Middle frontal gyrus (tissue), 1 donor: ENCODE measurements around the gene CAMK2B.

Experiments used
- DNase-seq: peaks from one replicate; pipeline ENCODE4 v3.0.0-alpha.2; 2015; ENCODE audit warnings: low spot score; ENCODE audit errors: extremely low spot score

Gene CAMK2B

DNA sequence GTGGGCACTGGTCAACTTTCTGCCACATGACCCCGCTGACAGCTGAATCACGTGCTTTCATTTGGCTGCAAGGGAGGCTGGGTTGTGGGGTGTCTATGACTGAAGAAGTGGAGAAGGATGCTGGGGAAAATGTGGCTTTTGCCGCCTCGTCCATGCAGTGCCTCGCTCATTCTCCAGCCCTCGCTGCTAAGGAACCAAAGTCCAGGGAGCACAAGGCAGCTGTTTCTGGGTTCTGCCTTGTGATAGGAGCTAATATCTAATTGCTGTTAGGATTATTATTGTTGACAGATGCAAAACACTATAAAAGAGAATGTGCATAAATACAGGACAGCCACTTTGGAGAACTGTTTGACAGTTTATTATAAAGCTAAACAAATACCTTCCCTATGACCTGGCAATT lies 4.9 kb upstream of the CAMK2B start:
- no peak for DNase-seq

GRCh38 chr7:44329888-44330287 lies 4.5 kb upstream of the CAMK2B start:
- no peak for DNase-seq

DNA sequence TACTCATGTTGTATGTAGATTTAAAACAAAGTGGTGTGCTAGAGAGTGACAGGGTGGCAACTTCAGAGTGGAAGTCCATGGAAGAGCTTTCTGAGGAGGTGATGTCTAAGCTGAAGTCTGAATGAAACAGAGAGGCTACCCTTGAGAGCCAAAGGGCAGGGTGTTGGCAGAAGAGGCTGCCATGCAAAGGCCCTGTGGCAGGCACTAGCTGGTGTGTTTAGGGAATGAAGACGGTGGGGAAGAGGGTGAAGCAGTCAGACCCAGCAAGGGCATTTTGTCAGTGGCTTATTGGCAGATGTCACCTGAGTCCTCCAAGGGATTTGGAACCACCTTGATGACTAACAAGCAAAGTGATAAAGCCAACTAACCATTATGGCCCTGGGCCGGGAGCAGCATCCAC lies 3.7 kb upstream of the CAMK2B start:
- DNase-seq: no peak

- DNase-seq: no peak
Observed at GRCh38 chr7:44327981-44328380, 2.6 kb upstream of the CAMK2B start.

DNA sequence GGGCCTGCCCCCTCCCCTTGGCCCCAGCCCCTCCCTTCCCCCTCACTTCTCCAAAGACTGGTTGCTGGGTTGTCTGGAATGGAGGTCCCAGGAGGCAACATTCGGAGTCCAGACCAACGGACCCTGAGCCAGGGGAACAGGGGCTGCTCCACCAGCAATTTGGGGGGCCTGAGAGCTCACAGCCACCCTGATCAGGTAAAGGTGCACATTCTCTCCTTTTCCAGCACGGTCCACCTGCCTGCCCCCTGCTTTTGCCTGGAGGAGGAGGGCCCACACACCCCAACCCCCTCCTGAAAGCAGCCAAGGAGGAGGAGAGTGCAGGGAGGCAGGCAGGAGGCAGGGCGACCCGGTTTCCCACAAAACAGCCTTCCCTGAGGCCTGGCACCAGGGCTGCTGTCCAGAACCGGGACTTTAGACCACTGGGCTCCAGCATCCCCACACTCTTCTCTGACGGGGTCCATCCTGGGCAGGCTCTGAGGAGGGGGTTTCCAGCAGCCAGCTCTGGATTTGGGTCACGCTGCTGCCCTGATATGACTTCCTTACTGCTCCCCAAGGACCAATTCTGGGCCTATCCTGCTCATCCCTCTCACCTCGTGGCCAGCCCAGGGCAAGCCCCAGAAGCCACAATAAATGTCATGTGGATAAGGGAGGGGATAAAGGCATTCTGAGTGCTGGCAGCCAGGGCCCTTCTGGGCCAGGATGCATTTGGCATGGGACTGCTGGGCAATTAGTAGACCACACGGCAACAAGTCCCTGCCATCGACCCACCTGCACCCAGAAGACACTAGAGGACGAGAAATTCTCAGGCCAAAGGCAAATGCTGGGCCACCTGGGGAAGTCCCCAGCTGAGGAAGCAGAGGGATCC lies 1.1 kb upstream of the CAMK2B start:
- DNase-seq: no peak

- no peak for DNase-seq
Observed at GRCh38 chr7:44325811-44326241, 432 bp upstream of the CAMK2B start.

GRCh38 chr7:44324481-44325200 lies 753 bp downstream of the CAMK2B start:
- DNase-seq: no peak

DNA sequence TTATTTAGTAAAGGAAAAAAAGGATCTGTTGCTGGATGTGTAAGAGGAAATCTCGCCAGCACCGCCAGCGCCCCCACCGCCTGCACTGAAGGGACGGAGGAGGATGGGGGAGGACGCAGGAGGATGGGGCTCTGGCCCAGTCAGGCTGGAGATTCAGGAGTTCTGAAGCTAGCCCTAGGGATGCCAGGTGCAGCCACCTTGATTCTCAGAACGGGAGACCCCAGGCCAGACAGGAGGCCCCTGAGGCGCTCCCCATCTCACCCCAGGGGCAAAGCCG lies 1.3 kb downstream of the CAMK2B start:
- no peak for DNase-seq

- DNase-seq: no peak
Observed at GRCh38 chr7:44323381-44324203, 1.8 kb downstream of the CAMK2B start.

GRCh38 chr7:44322631-44323363 lies 2.6 kb downstream of the CAMK2B start:
- DNase-seq: no peak

DNA sequence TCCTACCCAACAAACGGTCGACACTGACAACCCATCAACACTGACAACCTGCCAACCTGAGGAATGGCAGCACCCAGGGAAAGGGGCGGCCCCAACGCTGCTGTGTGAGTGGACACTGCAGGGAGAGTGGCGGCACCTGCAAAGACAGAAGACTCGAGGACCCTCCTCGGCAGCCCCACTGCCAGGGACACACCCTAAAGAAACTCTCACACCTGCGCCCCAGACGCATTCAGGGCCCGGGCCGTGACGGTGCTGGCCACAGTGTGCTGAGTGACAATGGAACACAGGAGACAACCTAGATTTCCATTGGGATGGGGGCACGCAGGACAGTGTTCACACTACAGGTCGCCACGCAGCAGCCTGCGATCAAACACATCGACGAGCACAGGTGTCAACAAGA lies 3.6 kb downstream of the CAMK2B start:
- DNase-seq: no peak

DNA sequence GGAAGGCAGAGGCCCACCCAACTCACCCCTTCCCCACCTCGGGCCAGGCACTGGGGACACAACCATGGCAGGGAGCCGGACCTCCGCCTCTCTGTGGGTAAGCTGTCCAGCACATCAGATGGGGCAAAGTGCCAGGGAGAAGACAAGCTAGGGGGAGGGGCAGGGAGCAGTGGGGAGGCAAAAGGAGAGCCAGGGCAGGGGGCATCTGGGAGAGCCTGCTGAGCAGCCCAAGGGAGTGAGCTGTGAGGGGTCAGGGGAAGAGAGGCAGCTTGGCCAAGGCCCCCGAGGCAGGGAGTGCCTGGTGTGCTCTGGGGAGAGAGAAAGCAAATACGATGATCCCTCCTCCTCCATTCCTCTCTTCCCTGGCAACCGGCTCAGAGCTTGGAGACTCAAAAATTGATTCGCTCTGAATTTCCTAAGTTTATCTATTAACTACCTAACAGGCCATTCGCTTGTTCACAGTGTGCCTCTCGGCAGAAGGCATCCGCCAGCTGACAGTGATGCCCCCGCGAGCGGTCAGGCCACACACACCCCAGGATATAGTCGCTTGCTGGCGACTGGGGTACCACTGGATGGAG lies 4.5 kb downstream of the CAMK2B start:
- no peak for DNase-seq

GRCh38 chr7:44320141-44320540 lies 5.3 kb downstream of the CAMK2B start:
- DNase-seq: no peak

DNA sequence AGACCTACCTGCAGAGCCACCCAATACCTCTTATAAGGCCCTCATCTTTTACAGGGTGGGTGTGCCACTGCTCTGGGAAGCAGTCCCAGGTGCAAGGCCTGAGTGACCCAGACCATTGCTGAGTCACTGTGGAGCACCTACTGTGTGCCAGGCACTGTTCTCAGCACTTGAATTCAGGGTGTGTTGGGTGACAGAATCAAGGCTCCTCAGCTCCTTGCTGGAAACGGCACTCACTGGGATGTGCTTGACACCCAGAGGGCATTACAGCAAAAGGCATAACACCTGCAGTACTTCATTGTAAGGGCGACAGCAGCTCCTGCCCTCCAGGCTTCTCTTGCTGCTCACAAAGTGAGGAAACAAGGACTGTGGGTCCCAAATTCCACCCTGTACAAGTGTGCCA lies 7.1 kb downstream of the CAMK2B start:
- DNase-seq: no peak

DNA sequence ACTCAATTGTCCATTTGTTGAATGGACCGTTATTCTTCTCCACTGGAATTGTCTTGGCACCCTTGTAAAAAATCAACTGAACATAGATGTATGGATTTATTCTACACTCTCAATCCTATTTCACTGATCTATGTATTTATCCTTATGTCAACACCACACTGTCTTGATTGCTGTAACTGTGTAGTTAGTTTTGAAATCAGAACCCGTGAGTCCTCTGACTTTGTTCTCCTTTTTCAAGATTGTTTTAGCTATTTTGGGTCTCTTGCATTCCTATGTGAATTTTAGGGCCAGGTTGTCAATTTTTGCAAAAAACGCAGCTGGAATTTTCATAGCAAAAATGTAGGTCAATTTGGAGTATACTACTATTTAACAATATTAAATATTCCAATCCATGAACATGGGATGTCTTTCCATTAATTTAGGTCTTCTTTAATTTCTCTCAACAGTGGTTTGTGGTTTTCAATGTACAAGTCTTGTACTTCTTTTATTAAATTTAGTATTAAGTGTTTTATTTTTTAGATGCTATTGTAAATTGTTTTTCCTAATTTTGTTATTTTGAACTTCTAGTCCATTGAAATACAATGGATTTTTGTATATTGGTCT lies 10.0 kb downstream of the CAMK2B start:
- no peak for DNase-seq

DNA sequence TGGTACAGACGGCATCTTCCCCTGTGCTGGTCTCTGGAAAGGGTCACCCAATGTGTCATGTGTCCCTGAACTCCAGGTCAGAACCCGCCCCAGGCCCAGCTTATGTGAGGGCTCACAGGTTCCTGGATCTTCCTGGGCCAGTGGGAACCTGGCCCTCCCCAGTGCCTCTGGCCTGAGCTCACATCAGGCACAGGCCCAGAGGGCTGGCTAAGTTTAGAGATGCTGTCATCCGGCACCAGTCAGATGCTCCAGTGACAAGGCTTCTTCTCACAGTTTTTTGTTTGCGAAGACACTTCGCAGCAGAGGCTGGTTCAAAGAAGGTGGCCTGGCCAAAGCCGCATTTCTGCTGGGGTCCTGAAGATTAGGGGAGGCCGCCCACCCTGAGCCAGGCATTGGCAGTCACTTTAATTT lies 11.8 kb downstream of the CAMK2B start:
- no peak for DNase-seq

GRCh38 chr7:44313016-44313415 lies 12.4 kb downstream of the CAMK2B start:
- no peak for DNase-seq

DNA sequence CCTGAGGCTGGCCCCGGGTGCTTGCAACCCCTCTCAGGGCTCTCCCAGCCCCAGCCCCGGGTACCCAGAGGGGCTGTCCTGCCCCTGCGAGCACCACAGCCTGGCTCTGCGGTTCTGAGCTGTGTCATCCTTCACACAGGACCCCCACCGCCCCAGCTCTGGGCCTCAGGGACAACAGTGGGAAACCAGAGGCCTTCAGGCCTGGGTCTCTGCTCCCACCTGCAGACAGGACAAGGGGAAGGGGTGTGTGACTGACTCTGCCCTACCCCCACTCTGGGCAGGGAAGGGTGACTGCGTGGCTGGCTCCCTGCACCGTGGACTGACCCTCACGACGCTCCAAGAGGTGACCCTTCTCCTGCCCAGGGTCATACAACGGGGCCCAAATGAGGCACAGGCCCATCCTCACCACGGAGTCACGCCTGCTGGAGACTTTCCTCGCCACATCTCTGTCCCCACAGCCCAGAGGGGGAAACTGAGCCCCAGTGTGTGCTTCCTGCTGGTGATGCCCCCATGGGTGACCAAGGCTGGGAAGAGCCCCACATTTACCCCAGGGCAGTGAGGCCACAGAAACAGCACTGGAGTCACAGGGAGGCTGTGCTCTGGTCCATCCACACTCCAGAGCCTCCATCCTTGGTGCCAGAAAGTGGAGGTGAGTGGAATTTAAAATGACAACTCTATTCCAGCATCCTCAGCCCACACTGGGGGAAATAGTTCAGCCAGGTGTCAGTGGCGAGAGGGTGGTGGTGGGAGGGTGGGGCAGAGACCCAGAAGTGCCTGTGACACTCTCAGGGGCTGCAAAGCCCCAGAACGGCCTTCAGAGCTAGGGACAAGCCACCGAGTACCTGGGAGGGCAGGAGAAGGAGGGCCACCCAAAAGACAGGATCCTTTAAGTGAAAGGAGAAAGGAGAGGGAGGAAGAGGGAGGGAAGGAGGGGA lies 13.6 kb downstream of the CAMK2B start:
- no peak for DNase-seq

GRCh38 chr7:44310221-44310848 lies 15.1 kb downstream of the CAMK2B start:
- DNase-seq: no peak
